ENCODE results near the gene ZNFX1.
A peak's percentile ranks its signal among the peaks of the same experiment; 100 is the strongest.

GRCh38 chr20:49286689-49287551 lies 9.1 kb upstream of the ZNFX1 start:
- TF ChIP-seq, protein P1, sequence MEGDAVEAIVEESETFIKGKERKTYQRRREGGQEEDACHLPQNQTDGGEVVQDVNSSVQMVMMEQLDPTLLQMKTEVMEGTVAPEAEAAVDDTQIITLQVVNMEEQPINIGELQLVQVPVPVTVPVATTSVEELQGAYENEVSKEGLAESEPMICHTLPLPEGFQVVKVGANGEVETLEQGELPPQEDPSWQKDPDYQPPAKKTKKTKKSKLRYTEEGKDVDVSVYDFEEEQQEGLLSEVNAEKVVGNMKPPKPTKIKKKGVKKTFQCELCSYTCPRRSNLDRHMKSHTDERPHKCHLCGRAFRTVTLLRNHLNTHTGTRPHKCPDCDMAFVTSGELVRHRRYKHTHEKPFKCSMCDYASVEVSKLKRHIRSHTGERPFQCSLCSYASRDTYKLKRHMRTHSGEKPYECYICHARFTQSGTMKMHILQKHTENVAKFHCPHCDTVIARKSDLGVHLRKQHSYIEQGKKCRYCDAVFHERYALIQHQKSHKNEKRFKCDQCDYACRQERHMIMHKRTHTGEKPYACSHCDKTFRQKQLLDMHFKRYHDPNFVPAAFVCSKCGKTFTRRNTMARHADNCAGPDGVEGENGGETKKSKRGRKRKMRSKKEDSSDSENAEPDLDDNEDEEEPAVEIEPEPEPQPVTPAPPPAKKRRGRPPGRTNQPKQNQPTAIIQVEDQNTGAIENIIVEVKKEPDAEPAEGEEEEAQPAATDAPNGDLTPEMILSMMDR (IDR thresholded peaks at IDR 0.05 in 8 of 11, conservative IDR thresholded peaks at IDR 0.05 in 3 of 11): no peak
- peak in 1 of 3 donors; percentile 50 for TF ChIP-seq POLR2AphosphoS5 (IDR thresholded peaks at IDR 0.05)

Data from spleen (tissue), 7 donors.